ENCODE data around the gene MED6. TPM values are rescaled to one million over a fixed set of nuclear protein-coding genes. Genes with fewer than 3 reads are reported as not detected.

The MED6 gene
- total RNA-seq, 3 donors from 2014 or later: 38.4 to 56.9 (median 45.6) TPM

DNA sequence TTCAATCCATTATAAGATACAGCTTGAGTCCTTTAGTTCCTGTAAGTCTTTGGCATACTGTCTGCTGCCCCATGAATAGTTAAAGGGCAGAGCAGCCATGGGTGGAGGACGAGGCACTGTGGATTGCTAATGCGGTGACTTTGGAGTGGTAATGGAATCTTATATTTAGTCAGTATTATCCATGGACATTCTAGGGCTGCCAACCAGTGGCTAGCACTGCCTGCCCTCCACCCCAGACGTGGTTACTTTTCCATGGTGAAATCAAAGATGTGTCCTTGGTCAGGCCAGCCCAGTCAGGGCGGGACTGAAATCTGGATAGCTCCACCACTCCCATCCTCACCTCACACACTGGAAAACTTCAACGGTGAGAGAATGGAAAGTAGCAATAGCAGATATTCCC, 43.5 kb upstream of the MED6 start:
- TF ChIP-seq POLR2AphosphoS5 (IDR thresholded peaks at IDR 0.05) (no peak), POLR2A (IDR thresholded peaks at IDR 0.05) (no peak)
- TF ChIP-seq, protein P1, sequence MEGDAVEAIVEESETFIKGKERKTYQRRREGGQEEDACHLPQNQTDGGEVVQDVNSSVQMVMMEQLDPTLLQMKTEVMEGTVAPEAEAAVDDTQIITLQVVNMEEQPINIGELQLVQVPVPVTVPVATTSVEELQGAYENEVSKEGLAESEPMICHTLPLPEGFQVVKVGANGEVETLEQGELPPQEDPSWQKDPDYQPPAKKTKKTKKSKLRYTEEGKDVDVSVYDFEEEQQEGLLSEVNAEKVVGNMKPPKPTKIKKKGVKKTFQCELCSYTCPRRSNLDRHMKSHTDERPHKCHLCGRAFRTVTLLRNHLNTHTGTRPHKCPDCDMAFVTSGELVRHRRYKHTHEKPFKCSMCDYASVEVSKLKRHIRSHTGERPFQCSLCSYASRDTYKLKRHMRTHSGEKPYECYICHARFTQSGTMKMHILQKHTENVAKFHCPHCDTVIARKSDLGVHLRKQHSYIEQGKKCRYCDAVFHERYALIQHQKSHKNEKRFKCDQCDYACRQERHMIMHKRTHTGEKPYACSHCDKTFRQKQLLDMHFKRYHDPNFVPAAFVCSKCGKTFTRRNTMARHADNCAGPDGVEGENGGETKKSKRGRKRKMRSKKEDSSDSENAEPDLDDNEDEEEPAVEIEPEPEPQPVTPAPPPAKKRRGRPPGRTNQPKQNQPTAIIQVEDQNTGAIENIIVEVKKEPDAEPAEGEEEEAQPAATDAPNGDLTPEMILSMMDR (IDR thresholded peaks at IDR 0.05): no peak
- Histone ChIP-seq H3K27ac (peak overlapping the region; percentile 38 to 79), H3K4me3 (peak overlapping the region in 2 of 3 donors; percentile 70 to 90), H3K9me3 (no peaks in the 10 kb centered on the region), H3K4me1 (peaks cover 0 to 5% of the 10 kb centered on the region in 2 donors), H3K36me3 (no peaks in the 10 kb centered on the region), H3K27me3 (no peaks in the 10 kb centered on the region)
- DNase-seq (ENCODE audit: low spot score in 2 of 2): no peak
- intact Hi-C loops (cut with DNase I; ENCODE audit: low total_unique reads): no loop called here

DNA sequence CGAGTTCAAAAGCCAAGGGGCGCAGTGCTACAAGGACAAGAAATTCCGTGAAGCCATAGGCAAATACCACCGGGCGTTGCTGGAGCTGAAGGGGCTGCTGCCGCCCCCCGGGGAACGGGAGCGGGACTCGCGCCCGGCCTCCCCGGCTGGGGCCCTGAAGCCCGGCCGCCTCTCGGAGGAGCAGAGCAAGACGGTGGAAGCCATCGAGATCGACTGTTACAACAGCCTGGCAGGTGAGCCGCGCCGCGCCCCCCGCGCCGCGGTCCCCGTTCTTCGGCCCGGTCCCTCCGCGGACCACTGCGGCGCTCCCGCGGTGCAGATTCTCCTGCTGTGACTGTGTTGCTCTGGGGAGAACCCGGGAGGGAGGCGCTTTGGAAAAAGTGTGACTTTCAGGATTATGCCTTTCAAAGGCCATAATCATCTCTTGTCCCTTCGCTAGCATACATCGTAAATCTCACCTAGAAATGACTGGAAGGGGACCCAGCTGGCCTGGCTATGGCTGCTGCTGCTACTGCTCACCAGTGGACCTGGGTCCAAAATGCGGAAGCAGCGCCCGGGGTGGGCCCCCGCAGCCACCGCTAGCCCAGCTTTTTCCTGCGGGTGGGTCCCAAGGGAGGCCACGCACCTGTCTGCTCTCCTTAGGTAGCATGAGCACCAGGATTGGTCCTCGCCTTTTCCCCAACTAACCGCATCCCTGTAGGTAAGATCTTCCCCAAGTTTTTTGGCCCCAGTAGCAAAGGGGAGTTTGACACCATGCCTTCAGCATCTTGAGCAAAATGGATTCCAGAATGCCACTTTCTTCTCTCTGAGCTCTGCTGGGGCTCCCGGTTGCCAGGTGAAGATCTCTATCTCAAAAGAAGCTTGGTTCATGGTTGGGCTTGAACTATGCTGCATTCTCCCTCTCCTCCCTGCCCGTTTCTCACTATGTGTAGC, 42.1 kb upstream of the MED6 start:
- Histone ChIP-seq H3K4me3 (peak overlapping the region; percentile 56 to 90 (median 70)), H3K9me3 (no peaks in the 10 kb centered on the region), H3K36me3 (no peaks in the 10 kb centered on the region), H3K4me1 (peaks cover 0 to 5% of the 10 kb centered on the region in 2 donors), H3K27ac (peak overlapping the region; percentile 69 to 79), H3K27me3 (no peaks in the 10 kb centered on the region)
- intact Hi-C loops (cut with DNase I; ENCODE audit: low total_unique reads): no loop called here
- TF ChIP-seq POLR2AphosphoS5 (IDR thresholded peaks at IDR 0.05): no peak
- TF ChIP-seq, protein P1 (IDR thresholded peaks at IDR 0.05): no peak
- TF ChIP-seq POLR2A (IDR thresholded peaks at IDR 0.05): no peak
- no peak for DNase-seq (ENCODE audit: low spot score in 2 of 2)

DNA sequence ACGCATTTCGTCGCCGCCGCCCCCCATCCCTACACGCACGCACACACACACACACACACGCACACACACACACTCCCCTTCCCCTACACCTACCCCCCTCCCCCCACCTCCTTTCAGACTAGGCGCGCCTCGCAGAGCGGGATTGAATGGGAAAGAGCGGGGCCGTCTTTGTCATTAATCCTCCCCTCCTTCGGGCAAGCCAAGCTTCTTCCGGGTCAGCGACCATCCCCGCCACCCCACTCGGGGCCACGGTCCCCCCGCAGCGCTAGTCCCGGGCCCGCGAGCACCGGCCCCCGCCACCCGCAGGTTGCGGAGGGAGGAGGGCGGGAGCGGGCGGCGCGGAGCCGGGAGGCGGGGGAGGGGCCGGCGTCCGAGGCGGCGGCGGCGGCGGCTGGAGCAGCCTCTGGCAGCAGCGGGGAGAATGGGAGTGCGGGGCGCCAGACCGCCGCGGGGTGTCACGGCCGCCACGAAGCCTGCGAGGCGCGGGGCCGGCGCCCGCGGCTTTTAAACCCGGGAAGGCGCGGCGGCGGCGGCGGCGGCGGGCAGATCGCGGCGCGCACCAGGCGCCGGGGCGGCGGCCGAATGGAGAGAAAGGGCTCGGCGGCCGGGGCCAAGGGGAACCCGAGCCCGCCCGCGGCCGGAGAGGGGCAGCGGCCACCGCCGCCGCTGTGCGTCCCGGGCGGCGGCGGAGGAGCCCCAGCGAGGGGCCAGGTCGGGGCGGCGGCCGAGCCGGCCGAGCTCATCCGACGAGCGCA, 41.3 kb upstream of the MED6 start, which contains the start of gene TTC9:
TSS of gene TTC9 (plus strand) at position 369 of the 755 bp plus-strand sequence. CDS start at position 583, 214 bp downstream.
- no peaks in the 10 kb centered on the region for H3K36me3 ChIP-seq
- intact Hi-C loops (cut with DNase I; ENCODE audit: low total_unique reads): no loop called here
- no peak for TF ChIP-seq POLR2AphosphoS5 (IDR thresholded peaks at IDR 0.05)
- TF ChIP-seq, protein P1 (IDR thresholded peaks at IDR 0.05): no peak
- no peak for TF ChIP-seq POLR2A (IDR thresholded peaks at IDR 0.05)
- no peak for DNase-seq (ENCODE audit: low spot score in 2 of 2)
- no peaks in the 10 kb centered on the region for H3K9me3 ChIP-seq
- peak within 1 kb of the TSS; percentile 56 to 90 (median 70) for H3K4me3 ChIP-seq
- H3K27ac ChIP-seq: peak within 1 kb of the TSS; percentile 69 to 79
- H3K4me1 ChIP-seq: peaks cover 0 to 5% of the 10 kb centered on the region in 2 donors
- H3K27me3 ChIP-seq: no peaks in the 10 kb centered on the region

DNA sequence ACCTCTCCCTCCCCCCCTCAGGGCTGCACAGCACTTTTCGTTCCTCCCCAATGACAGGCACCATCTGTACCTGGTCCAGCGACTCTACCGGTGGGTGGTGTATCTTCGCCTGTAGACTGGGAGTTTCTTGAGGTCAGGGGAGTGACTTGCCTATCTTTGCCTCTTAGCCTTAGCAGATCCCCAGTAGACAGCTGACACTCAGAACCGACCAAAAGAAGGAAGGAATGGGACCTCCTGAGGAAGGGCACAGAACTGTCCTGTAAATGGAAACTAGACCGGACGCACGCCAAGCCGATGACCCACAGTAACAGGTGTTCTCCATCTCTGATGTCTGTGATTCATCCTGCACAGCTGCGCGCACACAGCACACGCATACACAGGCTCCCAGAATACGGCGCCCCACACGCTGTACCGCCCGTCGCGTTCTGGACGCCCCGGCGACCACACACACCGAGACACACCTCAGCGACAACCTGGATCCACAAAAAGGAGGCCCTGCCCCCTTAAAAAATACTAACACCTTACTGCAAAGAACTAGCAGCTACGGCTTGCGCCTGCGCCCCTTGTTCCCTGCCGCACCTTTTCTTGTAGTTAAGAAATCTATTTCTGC, 40.6 kb upstream of the MED6 start:
- intact Hi-C loops (cut with DNase I; ENCODE audit: low total_unique reads): no loop called here
- Histone ChIP-seq H3K4me1 (peaks cover 0 to 5% of the 10 kb centered on the region in 2 donors), H3K9me3 (no peaks in the 10 kb centered on the region), H3K4me3 (peak overlapping the region; percentile 56 to 90 (median 70)), H3K27me3 (no peaks in the 10 kb centered on the region), H3K36me3 (no peaks in the 10 kb centered on the region), H3K27ac (peak overlapping the region; percentile 69 to 79)
- TF ChIP-seq POLR2AphosphoS5 (IDR thresholded peaks at IDR 0.05) (no peak), POLR2A (IDR thresholded peaks at IDR 0.05) (no peak)
- TF ChIP-seq, protein P1 (IDR thresholded peaks at IDR 0.05): no peak
- no peak for DNase-seq (ENCODE audit: low spot score in 2 of 2)

Data from breast epithelium (tissue), 4 donors.